A549 (cell line): ENCODE measurements around the gene ACKR1. TPM values are rescaled to one million over a fixed set of nuclear protein-coding genes. Genes with fewer than 3 reads are reported as not detected.
A peak's percentile ranks its signal among the peaks of the same experiment; 100 is the strongest.

Experiments
- ATAC-seq, 2 experiments: fragments of 200-7000 bp in 1 of 2; fragments of >200 bp in 1 of 2; cut with Nextera tagmentation in 1 of 2; cut with Tn5 transposase in 1 of 2; 3 replicates each; pipeline versions ENCODE4 v1.8.0 to v1.9.1; 2018 to 2020; ENCODE audit warnings: mild to moderate bottlenecking in 1 of 2, moderate library complexity in 1 of 2
- CTCF ChIA-PET: fragments of 300-600 bp; sonication (Branson Sonifier 250); formaldehyde crosslinking; extraction: SDS; loops from one replicate; lab custom pipeline; 2021; ENCODE audit warnings: antibody characterized with exemption, inconsistent platforms; lab: Yijun Ruan, JAX
- POLR2A ChIA-PET: fragments of 350-600 bp; formaldehyde crosslinking; extraction: SDS; loops from one replicate; lab custom pipeline; 2021; ENCODE audit warnings: antibody characterized with exemption, inconsistent platforms; lab: Yijun Ruan, JAX
- DNase-seq, 2 experiments: peaks; one replicate each; pipeline versions ENCODE4 v3.0.0 to v3.0.0-alpha.2; 2011 to 2016; ENCODE audit warnings: low read depth in 1 of 2, low spot score in 1 of 2
- FAIRE-seq: peaks from 2 replicates; lab custom pipeline; 2011; peaks lifted over from hg19 to GRCh38; lab: Jason Lieb, UNC
- H3K27ac ChIP-seq, 2 experiments: fragments of >200 bp; sonication (Bioruptor Twin); formaldehyde crosslinking; 3 replicates each; pipeline ENCODE4 v1.5.1; 2016 to 2017
- H3K4me1 ChIP-seq: fragments of >200 bp; sonication (Bioruptor Twin); formaldehyde crosslinking; 3 replicates; pipeline ENCODE4 v1.6.1; 2016
- H3K4me2 ChIP-seq: fragments of >200 bp; sonication (Bioruptor Twin); formaldehyde crosslinking; 3 replicates; pipeline ENCODE4 v1.6.1; 2016
- H3K4me3 ChIP-seq: fragments of >200 bp; sonication (Bioruptor Twin); formaldehyde crosslinking; 3 replicates; pipeline ENCODE4 v1.5.1; 2016
- H3K9me3 ChIP-seq: fragments of >200 bp; sonication (Bioruptor Twin); formaldehyde crosslinking; 3 replicates; pipeline ENCODE4 v1.6.1; 2016
- ATOH8 ChIP-seq: fragments of 250-450 bp; sonication (Bioruptor Pico); IDR thresholded peaks from 2 replicates; pipeline ENCODE4 v1.5.0; 2020; ENCODE audit warnings: low read depth, mild to moderate bottlenecking, moderate library complexity
- EHF ChIP-seq: fragments of 250-450 bp; sonication (Bioruptor Pico); IDR thresholded peaks from 2 replicates; pipeline ENCODE4 v1.5.0; 2020; ENCODE audit warnings: mild to moderate bottlenecking
- EHMT2 ChIP-seq: fragments of 200-600 bp; sonication (generic); IDR thresholded peaks from 2 replicates; pipeline ENCODE4 v1.6.1; 2016; ENCODE audit warnings: antibody characterized with exemption, low read depth, mild to moderate bottlenecking, moderate library complexity
- ELK1 ChIP-seq: fragments of 150-350 bp; IDR thresholded peaks from 2 replicates; pipeline ENCODE4 v1.6.1; 2014; ENCODE audit warnings: low read depth, mild to moderate bottlenecking, low read length
- EP300 ChIP-seq, 2 experiments: fragments of >200 bp; sonication (Bioruptor Twin); formaldehyde crosslinking; IDR thresholded peaks; 2 replicates in 1 of 2; 3 replicates in 1 of 2; pipeline ENCODE4 v1.6.1; 2016 to 2017
- FOSB ChIP-seq: fragments of 250-450 bp; sonication (Bioruptor Pico); IDR thresholded peaks from 2 replicates; pipeline ENCODE4 v1.5.0; 2020; ENCODE audit warnings: mild to moderate bottlenecking, moderate library complexity
- FOSL2 ChIP-seq, 2 experiments: fragments of 450-650 bp in 1 of 2; fragments of >200 bp in 1 of 2; sonication (Bioruptor Twin) in 1 of 2; formaldehyde crosslinking; IDR thresholded peaks; 2 replicates each; pipeline versions ENCODE4 v1.5.0 to v1.6.1; 2016 to 2020; ENCODE audit warnings: mild to moderate bottlenecking in 1 of 2, moderate library complexity in 1 of 2
- FOXS1 ChIP-seq: fragments of 250-450 bp; sonication (Bioruptor Pico); IDR thresholded peaks from 2 replicates; pipeline ENCODE4 v1.5.0; 2020; ENCODE audit warnings: mild to moderate bottlenecking, moderate library complexity
- HEYL ChIP-seq: fragments of 250-450 bp; sonication (Bioruptor Pico); IDR thresholded peaks from 2 replicates; pipeline ENCODE4 v1.8.0; 2021; ENCODE audit warnings: mild to moderate bottlenecking, moderate library complexity
- HMGXB4 ChIP-seq: fragments of 250-450 bp; sonication (Bioruptor Pico); IDR thresholded peaks from 2 replicates; pipeline ENCODE4 v1.5.0; 2021; ENCODE audit warnings: mild to moderate bottlenecking, moderate library complexity, borderline replicate concordance
- HOXB13 ChIP-seq: fragments of 250-450 bp; sonication (Bioruptor Pico); IDR thresholded peaks from 2 replicates; pipeline ENCODE4 v1.5.0; 2020; ENCODE audit warnings: low read depth, mild to moderate bottlenecking, moderate library complexity
- HOXB5 ChIP-seq: fragments of 250-450 bp; sonication (Bioruptor Pico); IDR thresholded peaks from 2 replicates; pipeline ENCODE4 v1.5.0; 2020; ENCODE audit warnings: mild to moderate bottlenecking, moderate library complexity
- MYC ChIP-seq: IDR thresholded peaks from 2 replicates; pipeline ENCODE4 v1.6.1; 2012; ENCODE audit warnings: mild to moderate bottlenecking, inconsistent platforms, low read length, improper control_type of control experiment, borderline replicate concordance
- NFE2L2 ChIP-seq: fragments of 150-350 bp; conservative IDR thresholded peaks from 2 replicates; pipeline ENCODE4 v1.6.1; 2014; ENCODE audit warnings: low read length
- RAD21 ChIP-seq, 2 experiments: fragments of >200 bp in 1 of 2; sonication (Bioruptor Twin) in 1 of 2; formaldehyde crosslinking in 1 of 2; IDR thresholded peaks in 1 of 2; conservative IDR thresholded peaks in 1 of 2; 2 replicates in 1 of 2; 3 replicates in 1 of 2; pipeline ENCODE4 v1.6.1; 2012 to 2018; ENCODE audit warnings: inconsistent platforms in 1 of 2
- REST ChIP-seq: fragments of 200-600 bp; sonication (generic); IDR thresholded peaks from 2 replicates; pipeline ENCODE4 v1.6.1; 2016; ENCODE audit warnings: antibody characterized with exemption, mild to moderate bottlenecking, moderate library complexity
- RNF2 ChIP-seq: fragments of 200-600 bp; sonication (generic); IDR thresholded peaks from 2 replicates; pipeline ENCODE4 v1.6.1; 2016; ENCODE audit warnings: low read depth, mild to moderate bottlenecking, antibody characterized with exemption, moderate library complexity, borderline replicate concordance
- SREBF2 ChIP-seq: fragments of 450-650 bp; IDR thresholded peaks from 2 replicates; pipeline ENCODE4 v1.6.1; 2014; ENCODE audit warnings: mild to moderate bottlenecking, moderate library complexity
- TP53 ChIP-seq: fragments of 250-450 bp; sonication (Bioruptor Pico); IDR thresholded peaks from 2 replicates; pipeline ENCODE4 v1.5.0; 2021; ENCODE audit warnings: mild to moderate bottlenecking, moderate library complexity
- ZSCAN20 ChIP-seq: fragments of 250-450 bp; sonication (Bioruptor Pico); IDR thresholded peaks from 2 replicates; pipeline ENCODE4 v1.8.0; 2022; ENCODE audit warnings: mild to moderate bottlenecking, moderate library complexity
- WGBS: methylation state at CpG from one replicate; pipeline ENCODE4 v1.1.6; 2017; ENCODE audit errors: missing lambda C conversion rate; 5-methylcytosine and 5-hydroxymethylcytosine counted together
- polyA plus RNA-seq, 4 experiments: library from polyadenylated mRNA; depleted of rRNA in 3 of 4; stranded (reverse); fragments of >200 nt; fragmentation: RNase III in 1 of 4; extraction: RNeasy Plus Mini Kit Qiagen cat#74134 plus additional on column Dnase treatment in 1 of 4; gene quantifications; 2 replicates in 3 of 4; 3 replicates in 1 of 4; pipeline ENCODE4 v1.2.3, GENCODE V29; 2011 to 2017

The ACKR1 gene
- polyA plus RNA-seq, 2 of the 4 experiments (the other 2 are of a cell fraction) = not detected

- FAIRE-seq = no peak
- POLR2A ChIA-PET = no interaction called here
- DNase-seq = no peak
- Histone ChIP-seq H3K9me3 (no peaks in the 10 kb centered on the region), H3K4me2 (no peak overlapping the region), H3K27ac (no peak overlapping the region), H3K4me3 (no peak overlapping the region), H3K4me1 (peaks cover 13% of the 10 kb centered on the region; the same call in 2 of the 3 replicates)
- 5% methylated on average over 2 of the region's 2 CpGs for WGBS
- TF ChIP-seq EP300 (IDR thresholded peaks at IDR 0.05) = no peak
- TF ChIP-seq RNF2 = no peak
- no peak for TF ChIP-seq FOSL2 (IDR thresholded peaks at IDR 0.05)
- TF ChIP-seq FOSL2 (CRISPR knock-in tag; IDR thresholded peaks at IDR 0.05) = 0 out of 2 replicates have a peak, but pooled peaks have one; percentile 9
- TF ChIP-seq REST = no peak
- CTCF ChIA-PET = interaction anchor here (1.5 to 2.5 kb wide), 4 partner anchors 14 to 43 kb away, joined by 4 to 7 read pairs (median 4); no protein-coding TSS in a partner anchor
- no peak for ATAC-seq
Observed at GRCh38 chr1:159175571-159175970, 29.1 kb upstream of the ACKR1 start.

- ChIA-PET POLR2A (no interaction called here), CTCF (interaction anchor here (1.0 to 4.2 kb wide), 3 partner anchors 15 to 748 kb away, joined by 3 to 20 read pairs (median 5); partner anchors contain the start of gene TAGLN2)
- Histone ChIP-seq H3K27ac (no peak overlapping the region), H3K4me3 (no peak overlapping the region), H3K4me2 (no peak overlapping the region), H3K9me3 (no peaks in the 10 kb centered on the region), H3K4me1 (peaks cover 5% of the 10 kb centered on the region; the same call in 2 of the 3 replicates)
- FAIRE-seq = no peak
- ATAC-seq = peak; percentile 71 to 81
- peak; percentile 40 to 60 for DNase-seq
- TF ChIP-seq FOXS1 (CRISPR knock-in tag) = peak; percentile 71; the same call in 1 of the 2 replicates
- TF ChIP-seq EHMT2 = peak; percentile 97
- TF ChIP-seq NFE2L2 = no peak
- TF ChIP-seq HMGXB4 = no peak
- TF ChIP-seq SREBF2 = no peak
- TF ChIP-seq HOXB5 (CRISPR knock-in tag) = peak; percentile 62; the same call in 1 of the 2 replicates
- TF ChIP-seq HOXB13 (CRISPR knock-in tag) = peak; percentile 61; the same call in 1 of the 2 replicates
- TF ChIP-seq ELK1 = no peak
- peak; percentile 98 for TF ChIP-seq REST
- TF ChIP-seq FOSB (CRISPR knock-in tag) = no peak
- no peak for TF ChIP-seq RAD21 (conservative IDR thresholded peaks at IDR 0.05 in 1 of 2, IDR thresholded peaks at IDR 0.05 in 1 of 2)
- TF ChIP-seq EHF (CRISPR knock-in tag) = peak; percentile 65; the same call in 1 of the 2 replicates
- TF ChIP-seq TP53 (CRISPR knock-in tag) = no peak
- peak; percentile 91 for TF ChIP-seq ZSCAN20 (CRISPR knock-in tag)
- peak; percentile 60; the same call in 1 of the 2 replicates for TF ChIP-seq HEYL (CRISPR knock-in tag)
- TF ChIP-seq MYC = no peak
- 0 out of 2 replicates have a peak, but pooled peaks have one; percentile 62 for TF ChIP-seq ATOH8 (CRISPR knock-in tag)
- WGBS = 3% methylated on average over 3 of the region's 3 CpGs
Observed at GRCh38 chr1:159177272-159177907, 27.3 kb upstream of the ACKR1 start.
